ENCODE results near the gene PLXNA2. TPM values are rescaled to one million over a fixed set of nuclear protein-coding genes. Genes with fewer than 3 reads are reported as not detected.
A peak's percentile ranks its signal among the peaks of the same experiment; 100 is the strongest.

Gene PLXNA2
- total and polyA plus RNA-seq, 2 of the 13 experiments (the other 11 are each of a cell fraction or from before 2014, with no cell fraction given): 1.1 to 2.1 TPM

- FAIRE-seq (no peak), DNase-seq (ENCODE audit: low spot score) (no peak), ATAC-seq (no peak)
- BruUV-seq (replicated peaks): no TSS peak
- in situ Hi-C loops (cut with HindIII; ENCODE audit: extremely low pct_ligation_motif_present, low pct_unique_long_range_greater_than_20kb): no loop called here
- POLR2A ChIA-PET: no interaction called here
- TF ChIP-seq MNT (IDR thresholded peaks at IDR 0.05) (peak; percentile 51), MAFF (IDR thresholded peaks at IDR 0.05; ENCODE audit: low read depth, low read length) (no peak), ATRX (CRISPR knock-in tag; IDR thresholded peaks at IDR 0.05; ENCODE audit: borderline replicate concordance) (no peak), ZNF792 (CRISPR knock-in tag; IDR thresholded peaks at IDR 0.05) (no peak)
- Histone ChIP-seq H4K20me1 (ENCODE audit: insufficient read depth, low read length) (no peaks in the 10 kb centered on the region), H3K36me3 (replicated peaks in 1 of 2; ENCODE audit: control insufficient read depth in 1 of 2, insufficient read depth in 2 of 2, low read length in 2 of 2) (peaks cover 0 to 1% of the 10 kb centered on the region in 2 experiments; a peak in 1 of 5 replicates), H3K4me1 (ENCODE audit: insufficient read depth, low read length) (no peaks in the 10 kb centered on the region), H2AFZ (ENCODE audit: low read length) (no peak overlapping the region), H3K79me2 (ENCODE audit: insufficient read depth, low read length) (no peaks in the 10 kb centered on the region), H3K4me3 (replicated peaks in 1 of 3; ENCODE audit: insufficient read depth in 1 of 3, low read depth in 2 of 3, low read length in 3 of 3) (no peak overlapping the region), H3K4me2 (ENCODE audit: low read depth, low read length) (no peak overlapping the region), H3K27me3 (ENCODE audit: control insufficient read depth in 1 of 2, insufficient read depth in 2 of 2, low read length in 2 of 2) (no peaks in the 10 kb centered on the region), H3K27ac (ENCODE audit: extremely low read length, insufficient read depth, low read length) (no peak overlapping the region), H3K9me3 (ENCODE audit: low read length) (no peaks in the 10 kb centered on the region), H3K9ac (ENCODE audit: insufficient read depth, low read depth, low read length) (no peak overlapping the region)
- CTCF ChIA-PET (ENCODE audit: low intra/inter-chr PET ratio, low total read pairs): no interaction called here
- intact Hi-C loops (cut with micrococcal nuclease; ENCODE audit: unreplicated experiment): no loop called here
- WGBS (ENCODE audit: low lambda C conversion rate): 83% methylated on average over 7 of the region's 11 CpGs
These were observed 163.5 kb downstream of the PLXNA2 start for GRCh38 chr1:208080396-208081286.

- Histone ChIP-seq H3K4me1 (ENCODE audit: insufficient read depth, low read length) (no peaks in the 10 kb centered on the region), H3K27me3 (ENCODE audit: control insufficient read depth in 1 of 2, insufficient read depth in 2 of 2, low read length in 2 of 2) (no peaks in the 10 kb centered on the region), H3K79me2 (ENCODE audit: insufficient read depth, low read length) (no peaks in the 10 kb centered on the region), H3K4me3 (replicated peaks in 1 of 3; ENCODE audit: insufficient read depth in 1 of 3, low read depth in 2 of 3, low read length in 3 of 3) (no peak overlapping the region), H4K20me1 (ENCODE audit: insufficient read depth, low read length) (no peaks in the 10 kb centered on the region), H2AFZ (ENCODE audit: low read length) (no peak overlapping the region), H3K27ac (ENCODE audit: extremely low read length, insufficient read depth, low read length) (no peak overlapping the region), H3K9me3 (ENCODE audit: low read length) (no peaks in the 10 kb centered on the region), H3K36me3 (replicated peaks in 1 of 2; ENCODE audit: control insufficient read depth in 1 of 2, insufficient read depth in 2 of 2, low read length in 2 of 2) (peaks cover 0 to under 1% of the 10 kb centered on the region in 2 experiments; a peak in 1 of 5 replicates), H3K9ac (ENCODE audit: insufficient read depth, low read depth, low read length) (no peak overlapping the region), H3K4me2 (ENCODE audit: low read depth, low read length) (no peak overlapping the region)
- in situ Hi-C loops (cut with HindIII; ENCODE audit: extremely low pct_ligation_motif_present, low pct_unique_long_range_greater_than_20kb): no loop called here
- FAIRE-seq: no peak
- ChIA-PET POLR2A (no interaction called here), CTCF (ENCODE audit: low intra/inter-chr PET ratio, low total read pairs) (no interaction called here)
- WGBS (ENCODE audit: low lambda C conversion rate): 74% methylated on average over 8 of the region's 9 CpGs
- no TSS peak for BruUV-seq (replicated peaks)
- no peak for TF ChIP-seq GTF2F1 (IDR thresholded peaks at IDR 0.05; ENCODE audit: low read length)
- no peak for TF ChIP-seq GZF1 (CRISPR knock-in tag; IDR thresholded peaks at IDR 0.05)
- TF ChIP-seq ETV6 (CRISPR knock-in tag; conservative IDR thresholded peaks at IDR 0.05): no peak
- no peak for TF ChIP-seq SOX13 (IDR thresholded peaks at IDR 0.05)
- TF ChIP-seq SOX13 (CRISPR knock-in tag; conservative IDR thresholded peaks at IDR 0.05 in 1 of 2, IDR thresholded peaks at IDR 0.05 in 1 of 2): no peak
- TF ChIP-seq XRCC5 (optimal IDR thresholded peaks at IDR 0.05; ENCODE audit: low read length): no peak
- DNase-seq (ENCODE audit: low spot score): no peak
- intact Hi-C loops (cut with micrococcal nuclease; ENCODE audit: unreplicated experiment): no loop called here
- ATAC-seq: no peak
These were observed 165.0 kb downstream of the PLXNA2 start for GRCh38 chr1:208079161-208079560.

Data from HepG2 (cell line).